ENCODE results near the gene MDFI.

The MDFI gene

DNA sequence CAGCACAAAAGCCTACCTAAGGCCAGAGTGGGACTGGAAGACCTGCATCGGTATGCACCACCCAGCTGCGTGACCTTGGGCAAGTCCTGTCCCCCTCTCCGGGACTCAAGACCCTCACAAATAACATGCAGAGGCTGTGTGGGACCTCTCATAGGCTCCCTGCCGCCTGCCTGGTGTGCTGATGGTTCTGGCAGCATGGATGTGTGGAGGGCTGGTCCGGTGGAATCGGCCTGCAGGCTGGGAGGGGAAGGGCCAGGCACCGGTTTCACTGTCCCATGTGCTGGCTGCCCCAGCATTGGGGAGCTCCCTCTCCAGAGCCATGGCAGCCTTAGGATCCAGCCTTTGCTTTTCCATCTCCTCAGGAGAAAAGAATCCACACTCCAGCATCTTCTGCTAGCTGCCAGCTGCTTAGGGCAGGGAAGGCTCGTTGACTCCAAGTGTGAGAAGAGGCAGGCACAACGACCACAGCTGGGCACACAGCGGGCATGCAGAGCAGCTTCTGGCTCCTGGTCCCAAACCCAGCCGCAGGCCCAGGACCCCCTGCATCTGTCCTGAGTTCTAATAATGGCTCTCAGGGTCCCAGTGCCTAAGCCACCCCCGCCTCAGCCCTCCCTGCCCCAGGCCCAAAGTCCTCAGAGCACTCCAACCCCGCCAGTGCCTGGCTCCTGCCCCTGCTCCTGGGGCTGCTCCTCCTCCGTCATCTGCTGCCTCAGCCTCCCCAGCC lies 64.7 kb downstream of the MDFI start:
- DNase-seq (ENCODE audit: low read depth in 2 of 2, low spot score in 1 of 2) = no peak

Data from stimulated activated CD8-positive, alpha-beta memory T cell treated with anti-CD3 and anti-CD28 coated beads, Interleukin-4, amount 100 ng/mL, for 4 hours (primary cell).